GM18511 (cell line): ENCODE measurements around the gene ELMO1.

Experiments
- ATAC-seq: cut with Tn5 transposase; IDR thresholded peaks from one replicate; pipeline ENCODE4 v1.9.1; 2021; ENCODE audit warnings: mild to moderate bottlenecking, moderate library complexity; ENCODE audit not compliant: unreplicated experiment

The ELMO1 gene

GRCh38 chr7:37198906-37199485 lies 249.7 kb downstream of the ELMO1 start:
- ATAC-seq, result no peak

GRCh38 chr7:37198041-37198905 lies 250.4 kb downstream of the ELMO1 start:
- no peak for ATAC-seq

GRCh38 chr7:37197108-37197507 lies 251.6 kb downstream of the ELMO1 start:
- ATAC-seq, result no peak

GRCh38 chr7:37196676-37197075 lies 252.0 kb downstream of the ELMO1 start:
- ATAC-seq, result no peak

GRCh38 chr7:37195388-37195787 lies 253.3 kb downstream of the ELMO1 start:
- ATAC-seq, result no peak

- ATAC-seq, result no peak
Measured at GRCh38 chr7:37194943-37195342, 253.7 kb downstream of the ELMO1 start.

- no peak for ATAC-seq
Measured at GRCh38 chr7:37193775-37194135, 254.9 kb downstream of the ELMO1 start.

GRCh38 chr7:37193087-37193774 lies 255.4 kb downstream of the ELMO1 start:
- ATAC-seq, result no peak

- ATAC-seq, result no peak
Measured at GRCh38 chr7:37191797-37192196, 256.9 kb downstream of the ELMO1 start.

GRCh38 chr7:37187179-37187578 lies 261.5 kb downstream of the ELMO1 start:
- no peak for ATAC-seq

GRCh38 chr7:37186753-37187152 lies 261.9 kb downstream of the ELMO1 start:
- no peak for ATAC-seq

GRCh38 chr7:37181550-37181932 lies 267.1 kb downstream of the ELMO1 start:
- no peak for ATAC-seq

GRCh38 chr7:37180828-37181549 lies 267.7 kb downstream of the ELMO1 start:
- no peak for ATAC-seq

GRCh38 chr7:37176079-37176478 lies 272.6 kb downstream of the ELMO1 start:
- ATAC-seq, result no peak

- ATAC-seq, result no peak
Measured at GRCh38 chr7:37174460-37174859, 274.2 kb downstream of the ELMO1 start.

GRCh38 chr7:37173670-37174069 lies 275.0 kb downstream of the ELMO1 start:
- no peak for ATAC-seq

GRCh38 chr7:37162106-37162505 lies 286.6 kb downstream of the ELMO1 start:
- ATAC-seq, result no peak

- no peak for ATAC-seq
Measured at GRCh38 chr7:37160656-37161055, 288.0 kb downstream of the ELMO1 start.

GRCh38 chr7:37153376-37153775 lies 295.3 kb downstream of the ELMO1 start:
- no peak for ATAC-seq

GRCh38 chr7:37151741-37152413 lies 296.8 kb downstream of the ELMO1 start:
- no peak for ATAC-seq

GRCh38 chr7:37150856-37151255 lies 297.8 kb downstream of the ELMO1 start:
- no peak for ATAC-seq
